Stimulated activated CD8-positive, alpha-beta memory T cell treated with anti-CD3 and anti-CD28 coated beads, Interleukin-2, amount 100 ng/mL, for 1 hour (primary cell): ENCODE measurements around the gene ARHGAP4.

ENCODE experiments used
- DNase-seq, 2 donors: peaks; one replicate each; pipeline ENCODE4 v3.0.0-alpha.2; 2020; ENCODE audit warnings: low read depth in 2 of 2

ARHGAP4 gene

GRCh38 chrX:153906126-153906917 is 19.7 kb downstream of the ARHGAP4 start:
- no peak for DNase-seq

GRCh38 chrX:153905481-153906095 is 20.5 kb downstream of the ARHGAP4 start:
- no peak for DNase-seq

- DNase-seq = no peak
These were observed 21.8 kb downstream of the ARHGAP4 start, which contains the start of gene AVPR2 for GRCh38 chrX:153903991-153904957. Gene AVPR2, plus strand, starts transcription at chrX:153904673. Its CDS starts 473 bp downstream, at chrX:153905146.

GRCh38 chrX:153903238-153903980 is 22.7 kb downstream of the ARHGAP4 start:
- no peak for DNase-seq

GRCh38 chrX:153902385-153902784 is 23.7 kb downstream of the ARHGAP4 start:
- no peak for DNase-seq

- no peak for DNase-seq
These were observed 24.3 kb downstream of the ARHGAP4 start for GRCh38 chrX:153901753-153902140.

- peak; percentile 24 to 27 for DNase-seq
These were observed 25.0 kb downstream of the ARHGAP4 start for GRCh38 chrX:153900831-153901752.

GRCh38 chrX:153897899-153898298 is 28.2 kb downstream of the ARHGAP4 start:
- no peak for DNase-seq

GRCh38 chrX:153889123-153889522 is 36.9 kb downstream of the ARHGAP4 start:
- no peak for DNase-seq

- DNase-seq = no peak
These were observed 37.7 kb downstream of the ARHGAP4 start for GRCh38 chrX:153888344-153888743.

GRCh38 chrX:153887385-153887784 is 38.7 kb downstream of the ARHGAP4 start:
- DNase-seq = no peak

- no peak for DNase-seq
These were observed 39.1 kb downstream of the ARHGAP4 start for GRCh38 chrX:153886915-153887314.

GRCh38 chrX:153885968-153886903 is 39.8 kb downstream of the ARHGAP4 start, which contains the start of gene L1CAM:
Gene L1CAM, minus strand, starts transcription at chrX:153886173. Its CDS starts 10,337 bp downstream, at chrX:153875836.
- DNase-seq = no peak

- DNase-seq = no peak
These were observed 40.8 kb downstream of the ARHGAP4 start for GRCh38 chrX:153885208-153885787.

- no peak for DNase-seq
These were observed 41.5 kb downstream of the ARHGAP4 start for GRCh38 chrX:153884590-153884989.

GRCh38 chrX:153884136-153884535 is 41.9 kb downstream of the ARHGAP4 start:
- no peak for DNase-seq

- no peak for DNase-seq
These were observed 42.8 kb downstream of the ARHGAP4 start for GRCh38 chrX:153883163-153883843.

GRCh38 chrX:153882557-153882956 is 43.5 kb downstream of the ARHGAP4 start:
- no peak for DNase-seq
